Left ventricle myocardium inferior (tissue), 1 donor: ENCODE data around the gene RACGAP1. TPM values are rescaled to one million over a fixed set of nuclear protein-coding genes. Genes with fewer than 3 reads are reported as not detected.

Experiments used
- DNase-seq: peaks from one replicate; pipeline ENCODE4 v3.0.0-alpha.2; 2020
- H3K27ac ChIP-seq: fragments of 200-600 bp; replicated peaks from 2 replicates; pipeline ENCODE4 v1.8.0; 2021
- H3K27me3 ChIP-seq: fragments of 200-600 bp; 2 replicates; pipeline ENCODE4 v1.8.0; 2021; ENCODE audit warnings: low read depth
- H3K36me3 ChIP-seq: fragments of 200-600 bp; 2 replicates; pipeline ENCODE4 v1.8.0; 2021
- H3K4me1 ChIP-seq: fragments of 200-600 bp; 2 replicates; pipeline ENCODE4 v1.8.0; 2021
- H3K4me3 ChIP-seq: fragments of 200-600 bp; 2 replicates; pipeline ENCODE4 v1.8.0; 2021; ENCODE audit warnings: mild to moderate bottlenecking, moderate library complexity
- H3K9me3 ChIP-seq: fragments of 200-600 bp; replicated peaks from 2 replicates; pipeline ENCODE4 v1.8.0; 2021
- intact Hi-C: fragments of 100-400 bp; cut with micrococcal nuclease; formaldehyde crosslinking; loops from one replicate; pipeline ENCODE4 v1.11.0; 2022
- total RNA-seq: library from RNA; stranded (reverse); fragmentation: NEBNext Ultra II Directional; extraction: Animal tissue kit (Norgen Biotek cat#: 25700); gene quantifications from one replicate; pipeline ENCODE4 v1.2.1, GENCODE V29; 2021
- TF ChIP-seq, protein P1 (sequence below): fragments of 200-600 bp; IDR thresholded peaks from 2 replicates; pipeline ENCODE4 v1.8.0; 2021; ENCODE audit warnings: antibody characterized with exemption, mild to moderate bottlenecking, borderline replicate concordance
- donor health status: DM: no; HTN: yes; CAD: no; lungs with severe emphysema.

RACGAP1 gene
- total RNA-seq, 1 donor from 2014 or later = 5.4 TPM

DNA sequence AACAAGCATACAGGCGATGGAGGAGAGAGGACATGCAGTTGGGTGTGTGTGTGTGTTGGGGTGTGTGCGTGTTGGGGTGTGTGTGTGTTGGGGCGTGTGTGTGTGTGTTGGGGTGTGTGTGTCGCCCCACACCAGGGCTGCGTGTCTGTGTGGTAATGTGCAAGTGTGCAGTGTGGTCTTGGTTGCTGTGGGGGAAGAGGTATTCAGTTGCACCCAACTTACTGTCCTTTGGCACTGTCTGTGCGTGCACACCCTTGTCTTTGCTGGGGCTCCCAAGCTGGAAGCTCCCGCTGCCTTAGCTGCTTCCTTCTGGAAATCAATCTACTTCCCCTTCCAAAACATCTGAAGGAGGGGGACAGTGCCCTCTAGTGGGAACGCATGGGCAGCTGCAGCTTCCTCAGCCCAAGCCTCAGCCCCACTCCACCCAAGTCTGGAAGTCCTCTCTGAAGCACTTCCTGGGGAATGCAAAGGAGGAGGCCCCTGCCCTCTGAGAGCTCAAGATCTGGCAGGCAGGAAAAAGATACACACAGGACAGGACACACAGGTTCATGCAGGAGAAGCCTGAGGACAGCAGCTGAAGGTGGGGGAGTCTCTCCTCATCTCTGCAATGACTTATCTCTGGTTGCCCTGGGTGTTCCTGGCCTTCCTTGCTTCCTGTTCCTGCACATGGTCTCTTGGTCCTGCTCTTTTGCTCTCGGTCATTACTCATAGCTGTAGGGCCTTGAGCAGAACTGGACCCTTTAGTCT lies 45.2 kb upstream of the RACGAP1 start:
- Histone ChIP-seq H3K9me3 (no peaks in the 10 kb centered on the region), H3K36me3 (no peaks in the 10 kb centered on the region), H3K27me3 (no peaks in the 10 kb centered on the region), H3K4me3 (no peak overlapping the region), H3K4me1 (peaks cover 18% of the 10 kb centered on the region), H3K27ac (peak overlapping the region; percentile 27)
- TF ChIP-seq, protein P1, sequence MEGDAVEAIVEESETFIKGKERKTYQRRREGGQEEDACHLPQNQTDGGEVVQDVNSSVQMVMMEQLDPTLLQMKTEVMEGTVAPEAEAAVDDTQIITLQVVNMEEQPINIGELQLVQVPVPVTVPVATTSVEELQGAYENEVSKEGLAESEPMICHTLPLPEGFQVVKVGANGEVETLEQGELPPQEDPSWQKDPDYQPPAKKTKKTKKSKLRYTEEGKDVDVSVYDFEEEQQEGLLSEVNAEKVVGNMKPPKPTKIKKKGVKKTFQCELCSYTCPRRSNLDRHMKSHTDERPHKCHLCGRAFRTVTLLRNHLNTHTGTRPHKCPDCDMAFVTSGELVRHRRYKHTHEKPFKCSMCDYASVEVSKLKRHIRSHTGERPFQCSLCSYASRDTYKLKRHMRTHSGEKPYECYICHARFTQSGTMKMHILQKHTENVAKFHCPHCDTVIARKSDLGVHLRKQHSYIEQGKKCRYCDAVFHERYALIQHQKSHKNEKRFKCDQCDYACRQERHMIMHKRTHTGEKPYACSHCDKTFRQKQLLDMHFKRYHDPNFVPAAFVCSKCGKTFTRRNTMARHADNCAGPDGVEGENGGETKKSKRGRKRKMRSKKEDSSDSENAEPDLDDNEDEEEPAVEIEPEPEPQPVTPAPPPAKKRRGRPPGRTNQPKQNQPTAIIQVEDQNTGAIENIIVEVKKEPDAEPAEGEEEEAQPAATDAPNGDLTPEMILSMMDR = peak; percentile 96
- peak; percentile 75 for DNase-seq
- intact Hi-C loops = no loop called here

DNA sequence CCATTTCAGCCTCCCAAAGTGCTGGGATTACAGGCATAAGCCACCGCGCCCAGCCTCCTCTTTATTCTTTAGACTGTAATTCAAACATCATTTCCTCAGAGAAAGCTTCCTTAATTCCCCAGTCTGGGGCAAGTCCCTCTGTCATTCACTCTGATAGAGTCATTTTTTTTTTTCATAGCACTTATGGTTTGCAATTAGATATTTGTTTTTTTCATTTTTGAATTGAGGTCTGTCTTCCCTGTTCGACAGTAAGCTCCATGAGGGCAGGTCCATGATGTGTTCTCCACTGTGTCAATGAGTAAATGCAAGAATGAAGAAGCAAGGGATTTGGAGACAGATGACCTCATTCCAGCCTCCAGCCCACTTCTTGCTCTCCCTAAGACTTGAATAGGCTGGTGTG lies 44.2 kb upstream of the RACGAP1 start:
- H3K36me3 ChIP-seq = no peaks in the 10 kb centered on the region
- peaks cover 15% of the 10 kb centered on the region for H3K4me1 ChIP-seq
- no peak for DNase-seq
- TF ChIP-seq, protein P1 = no peak
- H3K27ac ChIP-seq = no peak overlapping the region
- H3K9me3 ChIP-seq = no peaks in the 10 kb centered on the region
- no peaks in the 10 kb centered on the region for H3K27me3 ChIP-seq
- H3K4me3 ChIP-seq = no peak overlapping the region
- intact Hi-C loops = no loop called here

DNA sequence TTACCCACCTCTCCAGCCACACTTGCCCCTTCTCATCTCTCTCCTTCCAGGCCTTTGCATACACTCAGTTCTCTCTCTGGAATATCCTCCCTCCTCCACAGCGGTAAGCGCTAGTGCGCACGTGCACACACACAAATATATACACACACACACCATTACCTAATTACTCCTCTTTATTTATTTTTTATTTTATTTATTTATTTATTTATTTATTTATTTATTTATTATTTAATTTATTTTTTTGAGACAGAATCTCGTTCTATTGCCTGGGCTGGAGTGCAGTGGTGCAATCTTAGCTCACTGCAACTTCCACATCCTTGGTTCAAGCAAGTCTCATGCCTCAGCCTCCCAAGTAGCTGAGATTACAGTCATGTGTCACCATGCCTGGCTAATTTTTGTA lies 43.8 kb upstream of the RACGAP1 start:
- intact Hi-C loops = no loop called here
- Histone ChIP-seq H3K27me3 (no peaks in the 10 kb centered on the region), H3K4me1 (peaks cover 15% of the 10 kb centered on the region), H3K27ac (no peak overlapping the region), H3K36me3 (no peaks in the 10 kb centered on the region), H3K4me3 (no peak overlapping the region), H3K9me3 (no peaks in the 10 kb centered on the region)
- DNase-seq = no peak
- TF ChIP-seq, protein P1 = no peak

DNA sequence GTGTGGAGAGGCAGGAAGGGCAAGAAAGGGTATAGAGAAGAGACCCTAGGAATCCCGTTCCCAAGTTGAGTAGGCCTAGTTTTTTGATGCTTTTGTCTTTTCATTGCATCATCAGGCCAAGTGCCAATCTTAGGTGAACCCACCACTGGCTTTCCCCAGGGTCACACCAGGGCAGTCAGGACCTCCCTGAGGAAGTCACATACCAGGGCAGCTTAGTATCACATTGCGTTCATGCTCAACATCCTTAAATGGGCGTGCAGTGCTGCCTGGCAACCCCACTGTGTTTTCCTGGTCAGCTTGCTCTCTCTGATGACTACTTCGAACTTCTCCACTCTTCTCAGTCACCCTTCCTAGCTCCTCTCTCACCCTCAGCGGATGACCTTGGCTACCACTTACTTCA lies 41.1 kb upstream of the RACGAP1 start:
- H3K36me3 ChIP-seq = no peaks in the 10 kb centered on the region
- H3K9me3 ChIP-seq = no peaks in the 10 kb centered on the region
- intact Hi-C loops = no loop called here
- H3K4me3 ChIP-seq = no peak overlapping the region
- peaks cover 8% of the 10 kb centered on the region for H3K27me3 ChIP-seq
- H3K4me1 ChIP-seq = peaks cover 15% of the 10 kb centered on the region
- TF ChIP-seq, protein P1 = no peak
- DNase-seq = no peak
- no peak overlapping the region for H3K27ac ChIP-seq

DNA sequence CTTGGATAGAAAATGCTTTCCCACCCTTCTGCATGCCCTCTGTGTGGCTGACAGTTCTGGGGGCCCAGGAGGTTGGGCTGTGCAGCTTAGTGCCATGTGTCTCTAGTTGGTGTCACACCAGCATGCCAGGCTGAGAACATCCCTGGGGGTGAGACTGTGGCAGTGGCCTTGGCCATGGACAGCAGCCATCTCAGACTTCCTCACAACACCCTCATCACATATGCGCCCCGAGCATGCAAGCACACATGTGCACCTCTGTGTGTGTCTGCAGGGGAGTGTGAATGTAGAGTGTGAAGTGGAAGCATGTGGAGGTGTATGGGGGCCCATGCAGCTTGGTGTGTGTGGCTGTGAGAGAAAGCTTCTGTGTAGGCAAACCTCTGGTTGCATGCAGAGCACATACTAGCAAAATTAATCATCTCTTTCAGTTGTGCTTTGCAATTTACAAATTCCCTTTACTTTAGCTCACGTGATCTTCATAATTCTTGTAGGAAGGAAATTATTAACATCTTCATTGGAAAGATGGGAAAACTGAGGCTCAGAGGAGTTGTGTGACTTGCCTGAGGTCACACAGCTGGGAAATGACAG lies 40.5 kb upstream of the RACGAP1 start:
- Histone ChIP-seq H3K9me3 (no peaks in the 10 kb centered on the region), H3K4me3 (no peak overlapping the region), H3K36me3 (no peaks in the 10 kb centered on the region), H3K27me3 (peaks cover 8% of the 10 kb centered on the region), H3K27ac (no peak overlapping the region), H3K4me1 (peaks cover 13% of the 10 kb centered on the region)
- DNase-seq = no peak
- TF ChIP-seq, protein P1 = no peak
- intact Hi-C loops = no loop called here
